Large intestine (tissue), 3 donors: ENCODE data around the gene SFMBT1. TPM values are rescaled to one million over a fixed set of nuclear protein-coding genes. Genes with fewer than 3 reads are reported as not detected.

Source experiments
- DNase-seq, 2 donors: peaks; one replicate each; pipeline versions ENCODE4 v3.0.0 to v3.0.0-alpha.2; 2013
- H3K27ac ChIP-seq: one replicate; pipeline ENCODE4 v1.5.1; 2013; ENCODE audit warnings: low read length
- H3K27me3 ChIP-seq: 2 replicates; pipeline ENCODE4 v1.6.1; 2013; ENCODE audit warnings: low read length; ENCODE audit not compliant: control insufficient read depth, insufficient read depth
- H3K36me3 ChIP-seq: 2 replicates; pipeline ENCODE4 v1.6.1; 2013; ENCODE audit warnings: low read length; ENCODE audit not compliant: control insufficient read depth, insufficient read depth
- H3K4me1 ChIP-seq: one replicate; pipeline ENCODE4 v1.6.1; 2013; ENCODE audit warnings: low read length; ENCODE audit not compliant: control insufficient read depth, insufficient read depth
- H3K4me3 ChIP-seq: one replicate; pipeline ENCODE4 v1.5.1; 2013; ENCODE audit warnings: low read length
- H3K9me3 ChIP-seq: one replicate; pipeline ENCODE4 v1.6.1; 2013; ENCODE audit warnings: mild to moderate bottlenecking, low read depth, low read length, moderate library complexity; ENCODE audit not compliant: control insufficient read depth
- WGBS: methylation state at CpG from one replicate; pipeline ENCODE4 v1.1.5; 2013; ENCODE audit warnings: low lambda C conversion rate; ENCODE audit not compliant: insufficient coverage; 5-methylcytosine and 5-hydroxymethylcytosine counted together
- polyA plus RNA-seq: library from polyadenylated mRNA; unstranded; fragments of 120-200 nt; gene quantifications from one replicate; pipeline ENCODE4 v1.2.1, GENCODE V29; 2013

Gene SFMBT1
- polyA plus RNA-seq, 1 donor: 12.8 TPM

DNA sequence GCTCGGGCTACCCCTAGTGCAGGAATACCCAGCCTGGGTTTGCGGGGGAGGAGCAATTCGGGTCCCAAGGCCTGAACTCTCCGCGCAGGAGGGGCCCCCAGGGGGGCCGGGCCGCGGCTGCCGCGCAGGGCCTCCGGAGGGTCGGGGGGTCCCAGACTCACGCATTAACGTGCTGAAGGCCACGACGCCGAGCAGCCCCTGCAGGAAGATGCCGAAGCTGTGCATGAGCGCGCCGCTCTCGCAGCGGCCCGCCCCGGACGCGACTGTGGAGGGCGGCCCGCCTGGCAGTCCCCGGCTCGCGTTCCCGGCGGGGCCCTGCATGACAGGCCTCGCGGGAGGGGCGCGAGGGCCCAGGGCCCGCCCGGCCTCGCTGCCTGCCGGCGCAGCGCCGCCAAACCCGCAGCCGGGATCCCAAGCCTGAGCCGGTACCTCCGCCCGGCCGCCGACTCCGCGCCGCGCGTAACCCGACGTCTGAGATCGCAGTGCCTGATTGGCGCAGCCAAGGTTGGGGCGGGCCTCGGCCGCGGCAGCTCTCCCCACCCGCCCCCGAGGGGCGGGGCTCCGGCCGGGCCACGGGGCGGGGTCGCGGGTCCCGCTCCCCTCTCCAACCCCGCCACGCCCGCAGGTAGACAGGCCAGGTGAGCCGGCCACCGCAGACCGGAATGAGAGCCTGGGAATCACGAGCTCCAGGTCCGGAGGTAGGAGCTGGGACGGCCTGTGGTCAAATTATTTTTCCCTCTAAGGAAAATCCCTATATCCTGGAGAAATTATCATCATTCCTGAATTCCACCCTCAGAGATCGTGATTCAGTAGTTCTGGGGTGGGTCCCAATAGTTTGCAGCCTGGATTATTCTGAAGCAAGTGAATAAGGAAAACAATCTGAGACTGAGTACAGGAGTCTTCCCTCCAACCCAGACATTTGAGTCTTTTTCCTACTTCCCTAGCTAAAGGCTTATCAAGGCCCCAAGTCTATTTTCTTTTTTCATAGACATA, 148.4 kb downstream of the SFMBT1 start, which contains the start of gene STIMATE:
TSS of gene STIMATE (minus strand) at position 419 of the 993 bp plus-strand sequence. CDS start at position 321, 98 bp downstream.
- no peaks in the 10 kb centered on the region for H3K9me3 ChIP-seq
- no CpG with 5 or more reads among the region's 85 CpGs for WGBS
- peaks cover 4% of the 10 kb centered on the region for H3K36me3 ChIP-seq
- peaks cover 7% of the 10 kb centered on the region for H3K4me1 ChIP-seq
- no peaks in the 10 kb centered on the region for H3K27me3 ChIP-seq
- no peak within 1 kb of the TSS for H3K27ac ChIP-seq
- DNase-seq: peak; percentile 77 to 84
- peak within 1 kb of the TSS; percentile 54 for H3K4me3 ChIP-seq

DNA sequence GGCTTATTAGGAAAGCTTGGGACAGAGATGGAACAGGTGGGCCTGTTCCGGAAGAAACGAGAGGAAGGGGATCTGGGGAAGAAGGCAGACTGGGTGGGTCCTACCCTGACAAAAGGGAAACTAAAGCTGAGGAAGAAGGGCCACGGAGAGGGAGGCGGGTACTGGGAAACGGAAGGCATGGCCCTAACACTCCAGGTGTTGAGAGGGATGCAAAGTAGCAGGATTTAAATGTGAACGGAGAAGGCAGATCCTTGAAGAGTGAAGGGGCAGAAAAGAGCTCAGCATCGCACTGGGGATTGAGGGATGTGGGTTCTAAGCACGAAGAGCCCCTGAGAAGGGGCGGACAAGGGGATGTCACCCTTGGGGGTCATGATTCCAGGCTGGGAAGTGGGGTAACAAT, 149.3 kb downstream of the SFMBT1 start:
- 8% methylated on average over 4 of the region's 9 CpGs for WGBS
- no peaks in the 10 kb centered on the region for H3K27me3 ChIP-seq
- DNase-seq: peak in 1 of 2 donors; percentile 19
- H3K4me3 ChIP-seq: peak overlapping the region; percentile 54
- peaks cover 14% of the 10 kb centered on the region for H3K4me1 ChIP-seq
- no peak overlapping the region for H3K27ac ChIP-seq
- H3K9me3 ChIP-seq: no peaks in the 10 kb centered on the region
- H3K36me3 ChIP-seq: no peaks in the 10 kb centered on the region

DNA sequence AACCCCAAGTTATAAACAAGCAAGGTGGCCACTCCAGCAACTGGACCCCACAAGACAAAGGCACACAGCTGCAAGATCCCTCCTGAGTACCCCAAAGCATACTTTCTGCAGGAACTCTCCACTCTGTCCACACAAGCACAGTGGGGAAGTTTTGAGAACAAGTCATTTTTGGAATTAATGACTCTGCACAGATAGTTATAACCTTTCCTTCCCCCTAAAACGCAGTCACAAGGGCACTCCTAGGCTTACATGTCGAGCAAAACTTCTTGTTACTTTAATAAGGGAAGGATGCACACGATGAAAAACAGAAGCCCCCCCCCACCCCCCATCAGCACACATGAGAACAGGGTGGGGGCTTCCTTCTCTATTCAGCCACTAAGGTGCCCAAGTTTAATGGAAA, 149.7 kb downstream of the SFMBT1 start:
- Histone ChIP-seq H3K27me3 (no peaks in the 10 kb centered on the region), H3K4me1 (peaks cover 17% of the 10 kb centered on the region), H3K9me3 (no peaks in the 10 kb centered on the region), H3K4me3 (peak overlapping the region; percentile 54), H3K27ac (no peak overlapping the region), H3K36me3 (no peaks in the 10 kb centered on the region)
- no peak for DNase-seq
- no CpG with 5 or more reads among the region's 3 CpGs for WGBS

DNA sequence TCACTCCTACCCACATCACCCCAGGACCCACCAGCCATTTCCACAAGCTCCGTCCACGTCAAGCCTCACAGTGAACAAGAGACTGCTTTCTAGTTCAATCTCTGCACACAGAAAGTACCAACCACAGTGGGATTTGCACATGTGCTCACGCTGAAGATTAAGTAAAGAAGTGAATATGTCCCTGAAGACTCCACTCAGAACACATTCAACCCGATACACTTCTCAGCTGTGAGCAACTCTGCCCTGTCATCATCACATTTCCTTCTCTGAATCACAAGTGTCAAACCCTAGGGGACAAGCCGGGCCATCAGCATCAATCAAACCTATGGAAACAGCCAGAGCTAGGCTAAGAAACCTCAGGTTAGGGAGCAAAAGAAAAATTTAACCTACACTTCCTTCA, 150.5 kb downstream of the SFMBT1 start:
- DNase-seq: no peak
- Histone ChIP-seq H3K27ac (no peak overlapping the region), H3K9me3 (no peaks in the 10 kb centered on the region), H3K27me3 (no peaks in the 10 kb centered on the region), H3K4me3 (no peak overlapping the region), H3K4me1 (peaks cover 19% of the 10 kb centered on the region), H3K36me3 (no peaks in the 10 kb centered on the region)
- WGBS: 100% methylated on average over 1 of the region's 5 CpGs

DNA sequence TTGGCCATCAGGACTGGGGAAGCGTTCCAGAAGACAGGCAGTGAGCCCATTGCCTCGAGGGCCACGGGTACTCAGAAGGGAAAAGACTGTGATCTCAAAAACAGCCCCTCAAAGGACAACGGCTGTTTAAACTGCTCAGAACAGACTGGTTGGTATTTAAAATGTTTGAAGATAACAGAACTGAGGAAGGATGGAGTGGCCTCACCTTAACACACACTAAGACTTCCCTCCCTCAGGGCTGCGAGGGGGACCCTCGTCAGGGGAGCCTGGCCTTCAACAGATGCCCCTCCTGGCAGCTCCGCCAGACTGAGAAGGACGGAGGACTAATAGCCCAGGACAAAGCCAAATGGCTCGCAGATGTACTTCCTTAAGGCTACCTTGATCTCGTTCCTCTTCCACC, 151.1 kb downstream of the SFMBT1 start:
- Histone ChIP-seq H3K9me3 (no peaks in the 10 kb centered on the region), H3K36me3 (no peaks in the 10 kb centered on the region), H3K4me3 (no peak overlapping the region), H3K4me1 (peaks cover 19% of the 10 kb centered on the region), H3K27me3 (no peaks in the 10 kb centered on the region), H3K27ac (no peak overlapping the region)
- no peak for DNase-seq
- WGBS: 100% methylated on average over 1 of the region's 10 CpGs

DNA sequence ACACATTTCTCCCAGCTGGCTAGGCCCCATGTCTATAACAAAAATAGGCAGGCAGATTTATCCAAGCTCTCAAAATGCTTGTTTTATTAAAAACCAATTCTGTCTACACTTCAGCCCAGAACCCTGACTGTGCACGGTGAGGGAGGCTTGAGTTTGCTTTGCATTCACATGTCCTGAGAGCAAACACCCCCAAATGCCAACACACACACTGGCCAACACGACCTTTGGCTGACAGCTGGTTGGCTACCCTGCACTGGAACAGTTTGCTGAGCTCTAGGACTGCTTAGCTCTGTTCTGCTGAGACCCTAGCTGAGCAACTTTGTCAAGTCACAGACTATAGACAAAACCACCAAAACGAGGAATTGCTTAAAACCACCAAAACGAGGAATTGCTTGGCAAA, 152.2 kb downstream of the SFMBT1 start:
- Histone ChIP-seq H3K4me3 (no peak overlapping the region), H3K27ac (no peak overlapping the region), H3K9me3 (no peaks in the 10 kb centered on the region), H3K27me3 (no peaks in the 10 kb centered on the region), H3K36me3 (no peaks in the 10 kb centered on the region), H3K4me1 (peaks cover 19% of the 10 kb centered on the region)
- WGBS: 83% methylated on average over 2 of the region's 4 CpGs
- no peak for DNase-seq

DNA sequence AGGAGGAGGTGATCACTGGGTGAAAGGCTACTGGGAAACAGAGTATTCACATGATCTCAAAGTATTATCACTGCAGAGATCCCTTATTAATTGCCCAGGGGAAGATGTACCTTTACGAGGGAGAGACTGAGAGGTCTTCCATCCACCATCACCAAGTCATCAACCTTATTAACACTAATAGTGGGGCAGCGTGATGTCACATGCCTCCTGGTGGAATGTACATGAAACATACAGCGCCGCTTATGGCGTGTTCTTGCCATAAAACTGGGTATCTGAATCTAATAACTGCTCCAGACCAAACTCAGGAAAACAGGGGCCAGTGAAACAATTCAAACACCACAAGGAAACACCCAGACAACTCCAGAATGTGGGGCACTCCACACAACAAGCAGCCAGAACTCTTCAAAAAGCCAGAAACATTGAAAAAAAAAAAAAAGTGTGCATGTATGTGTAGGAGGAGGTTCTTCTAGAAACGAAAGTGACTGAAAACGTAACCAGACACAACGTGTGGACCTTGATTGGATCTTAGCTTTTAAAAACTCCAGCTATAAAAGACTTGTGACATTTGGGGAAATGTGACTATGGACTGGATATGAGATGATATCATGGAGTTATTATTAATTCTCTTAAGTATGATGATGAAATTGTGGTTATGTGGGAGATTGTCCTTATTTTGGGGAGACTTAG, 153.1 kb downstream of the SFMBT1 start:
- Histone ChIP-seq H3K27ac (no peak overlapping the region), H3K4me1 (peaks cover 19% of the 10 kb centered on the region), H3K27me3 (no peaks in the 10 kb centered on the region), H3K36me3 (no peaks in the 10 kb centered on the region), H3K9me3 (no peaks in the 10 kb centered on the region), H3K4me3 (no peak overlapping the region)
- DNase-seq: peak in 1 of 2 donors; percentile 21
- whole genome bisulfite sequencing: no CpG with 5 or more reads among the region's 8 CpGs

DNA sequence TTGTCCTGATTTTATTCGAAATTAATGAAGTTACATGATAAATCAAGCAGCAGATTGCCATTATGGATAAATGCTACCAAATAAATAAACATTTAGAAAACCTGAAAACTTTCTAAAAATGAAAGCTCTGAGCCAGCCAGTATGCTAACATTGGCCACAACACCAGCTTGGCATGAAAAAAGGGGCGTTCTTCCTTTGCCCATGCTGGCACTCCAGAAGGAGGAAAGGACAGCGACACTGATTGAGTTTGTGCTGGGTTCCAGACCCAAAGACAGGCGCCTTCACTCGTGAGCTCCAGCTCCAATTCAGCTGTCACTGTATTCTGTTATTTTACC, 153.6 kb downstream of the SFMBT1 start:
- Histone ChIP-seq H3K27ac (no peak overlapping the region), H3K36me3 (no peaks in the 10 kb centered on the region), H3K27me3 (no peaks in the 10 kb centered on the region), H3K4me1 (peaks cover 19% of the 10 kb centered on the region), H3K9me3 (no peaks in the 10 kb centered on the region), H3K4me3 (no peak overlapping the region)
- WGBS: 83% methylated on average over 1 of the region's 5 CpGs
- no peak for DNase-seq

DNA sequence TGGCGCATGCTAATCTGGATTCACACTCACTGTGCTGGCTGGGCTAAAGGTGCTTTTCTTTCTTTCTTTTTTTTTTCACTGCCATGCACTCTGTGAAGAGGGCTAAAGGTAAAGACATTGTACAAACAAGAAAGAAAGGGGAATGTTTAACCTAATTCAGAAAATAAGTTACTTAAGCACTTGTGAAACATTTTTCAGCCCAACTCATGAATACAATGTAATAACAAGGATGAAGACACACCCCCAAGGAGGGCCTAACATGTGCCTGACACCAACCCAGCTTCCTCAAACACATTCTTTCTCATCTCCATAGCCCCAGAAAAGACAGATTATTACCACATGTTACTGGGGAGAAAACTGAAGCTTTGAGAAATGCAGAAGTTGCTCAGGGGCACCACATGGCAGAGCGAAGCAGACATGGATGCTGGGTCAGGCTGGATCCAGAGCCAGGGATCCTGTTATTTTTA, 154.2 kb downstream of the SFMBT1 start:
- H3K27ac ChIP-seq: no peak overlapping the region
- peak in 1 of 2 donors; percentile 37 for DNase-seq
- no peaks in the 10 kb centered on the region for H3K36me3 ChIP-seq
- no peak overlapping the region for H3K4me3 ChIP-seq
- no peaks in the 10 kb centered on the region for H3K27me3 ChIP-seq
- no peaks in the 10 kb centered on the region for H3K9me3 ChIP-seq
- peaks cover 17% of the 10 kb centered on the region for H3K4me1 ChIP-seq
- WGBS: 33% methylated on average over 1 of the region's 2 CpGs

DNA sequence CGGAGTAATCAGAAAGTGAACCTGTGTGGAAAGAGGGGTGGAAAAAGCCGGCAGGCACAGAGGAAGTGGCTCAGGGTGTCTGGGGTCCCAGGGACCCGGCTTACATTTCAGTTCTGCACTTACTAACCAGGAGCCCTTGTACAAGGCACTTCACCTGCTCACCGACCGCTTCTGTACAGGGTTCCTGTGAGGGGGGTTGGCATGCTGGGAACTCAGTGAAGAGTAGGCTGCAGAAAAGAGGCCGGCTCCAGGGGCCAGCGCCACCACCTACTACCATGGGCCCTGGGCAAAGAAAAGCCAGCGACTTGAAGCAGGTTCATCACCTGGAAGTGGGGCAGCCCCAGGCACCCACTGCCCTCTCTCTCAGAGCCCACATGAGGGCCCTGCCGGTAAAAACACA, 154.7 kb downstream of the SFMBT1 start:
- Histone ChIP-seq H3K4me3 (no peak overlapping the region), H3K9me3 (no peaks in the 10 kb centered on the region), H3K36me3 (no peaks in the 10 kb centered on the region), H3K27me3 (no peaks in the 10 kb centered on the region), H3K27ac (no peak overlapping the region), H3K4me1 (peaks cover 13% of the 10 kb centered on the region)
- DNase-seq: peak in 1 of 2 donors; percentile 6
- 70% methylated on average over 2 of the region's 9 CpGs for WGBS
